WTC11 (cell line): ENCODE measurements around the gene FAF1. TPM values are rescaled to one million over a fixed set of nuclear protein-coding genes. Genes with fewer than 3 reads are reported as not detected.

ENCODE experiments used
- ATAC-seq: fragments of 200-7000 bp; cut with Tn5 transposase; 2 replicates; pipeline ENCODE4 v1.10.0; 2021; ENCODE audit warnings: mild to moderate bottlenecking, moderate library complexity
- CTCF ChIA-PET: fragments of 300-600 bp; sonication (Branson Sonifier 250); formaldehyde crosslinking; loops from one replicate; lab custom pipeline; 2021; ENCODE audit warnings: antibody characterized with exemption; lab: Charles Lee
- POLR2A ChIA-PET: fragments of 350-600 bp; sonication (Branson Sonifier 250); formaldehyde crosslinking; loops from one replicate; lab custom pipeline; 2021; ENCODE audit warnings: antibody characterized with exemption; lab: Charles Lee
- DNase-seq: peaks from one replicate; pipeline ENCODE4 v3.0.0; 2021; ENCODE audit warnings: low spot score
- H3K27ac Mint-ChIP-seq: 2 replicates; pipeline ENCODE4 v1.8.0; 2021; ENCODE audit warnings: mixed read lengths
- H3K27me3 Mint-ChIP-seq: 2 replicates; pipeline ENCODE4 v1.8.0; 2021; ENCODE audit warnings: low read depth, mild to moderate bottlenecking, moderate library complexity, mixed read lengths
- H3K36me3 Mint-ChIP-seq: 2 replicates; pipeline ENCODE4 v1.8.0; 2021; ENCODE audit warnings: mixed read lengths
- H3K4me1 Mint-ChIP-seq: 2 replicates; pipeline ENCODE4 v1.8.0; 2022; ENCODE audit warnings: mixed read lengths
- H3K4me3 Mint-ChIP-seq: 2 replicates; pipeline ENCODE4 v1.8.0; 2021; ENCODE audit warnings: mild to moderate bottlenecking, moderate library complexity, mixed read lengths
- H3K9me3 Mint-ChIP-seq: 2 replicates; pipeline ENCODE4 v1.8.0; 2021; ENCODE audit warnings: mixed read lengths
- AR ChIP-seq: fragments of 250-450 bp; sonication (Bioruptor Pico); IDR thresholded peaks from 2 replicates; pipeline ENCODE4 v1.9.0; 2021; ENCODE audit warnings: mild to moderate bottlenecking
- CDX4 ChIP-seq: fragments of 250-450 bp; sonication (Bioruptor Pico); IDR thresholded peaks from 2 replicates; pipeline ENCODE4 v1.9.0; 2021; ENCODE audit warnings: moderate library complexity, mild to moderate bottlenecking, inconsistent platforms, borderline replicate concordance
- ESRRA ChIP-seq: sonication (generic); formaldehyde crosslinking; IDR thresholded peaks from 2 replicates; pipeline ENCODE4 v1.8.1; 2022; ENCODE audit warnings: mild to moderate bottlenecking, missing genetic modification reagents, borderline replicate concordance
- NFYB ChIP-seq: sonication (generic); formaldehyde crosslinking; conservative IDR thresholded peaks from 2 replicates; pipeline ENCODE4 v1.8.0; 2022; ENCODE audit warnings: low read depth, missing genetic modification reagents
- SMAD3 ChIP-seq: sonication (generic); formaldehyde crosslinking; IDR thresholded peaks from 2 replicates; pipeline ENCODE4 v1.8.0; 2022; ENCODE audit warnings: missing genetic modification reagents, mild to moderate bottlenecking, borderline replicate concordance
- ZNF232 ChIP-seq: sonication (generic); formaldehyde crosslinking; IDR thresholded peaks from 2 replicates; pipeline ENCODE4 v1.8.0; 2022; ENCODE audit warnings: mild to moderate bottlenecking, missing genetic modification reagents
- ZNF396 ChIP-seq: fragments of 250-450 bp; sonication (Bioruptor Pico); IDR thresholded peaks from 2 replicates; pipeline ENCODE4 v1.8.0; 2021; ENCODE audit warnings: mild to moderate bottlenecking, moderate library complexity, borderline replicate concordance
- ZNF532 ChIP-seq: fragments of 250-450 bp; sonication (Bioruptor Pico); IDR thresholded peaks from 2 replicates; pipeline ENCODE4 v1.9.0; 2021; ENCODE audit warnings: mild to moderate bottlenecking, borderline replicate concordance
- total RNA-seq: library from RNA; stranded (reverse); gene quantifications from 3 replicates; pipeline ENCODE4 v1.2.3, GENCODE V29; 2021
- TF ChIP-seq, protein P1 (sequence below): sonication (generic); formaldehyde crosslinking; IDR thresholded peaks from 2 replicates; pipeline ENCODE4 v1.8.0; 2023; ENCODE audit warnings: missing genetic modification reagents, mild to moderate bottlenecking, borderline replicate concordance
- TF ChIP-seq, protein P2 (sequence below): sonication (generic); formaldehyde crosslinking; IDR thresholded peaks from 2 replicates; pipeline ENCODE4 v1.8.1; 2023; ENCODE audit warnings: mild to moderate bottlenecking, moderate library complexity, missing genetic modification reagents

FAF1 gene
- total RNA-seq, 1 experiment from 2014 or later = 53.5 TPM

- TF ChIP-seq NFYB (no peak), ZNF396 (CRISPR knock-in tag) (no peak), CDX4 (CRISPR knock-in tag) (no peak), ZNF532 (CRISPR knock-in tag) (no peak), AR (CRISPR knock-in tag) (no peak), SMAD3 (no peak), ZNF232 (CRISPR knock-in tag) (no peak)
- TF ChIP-seq, protein P1, sequence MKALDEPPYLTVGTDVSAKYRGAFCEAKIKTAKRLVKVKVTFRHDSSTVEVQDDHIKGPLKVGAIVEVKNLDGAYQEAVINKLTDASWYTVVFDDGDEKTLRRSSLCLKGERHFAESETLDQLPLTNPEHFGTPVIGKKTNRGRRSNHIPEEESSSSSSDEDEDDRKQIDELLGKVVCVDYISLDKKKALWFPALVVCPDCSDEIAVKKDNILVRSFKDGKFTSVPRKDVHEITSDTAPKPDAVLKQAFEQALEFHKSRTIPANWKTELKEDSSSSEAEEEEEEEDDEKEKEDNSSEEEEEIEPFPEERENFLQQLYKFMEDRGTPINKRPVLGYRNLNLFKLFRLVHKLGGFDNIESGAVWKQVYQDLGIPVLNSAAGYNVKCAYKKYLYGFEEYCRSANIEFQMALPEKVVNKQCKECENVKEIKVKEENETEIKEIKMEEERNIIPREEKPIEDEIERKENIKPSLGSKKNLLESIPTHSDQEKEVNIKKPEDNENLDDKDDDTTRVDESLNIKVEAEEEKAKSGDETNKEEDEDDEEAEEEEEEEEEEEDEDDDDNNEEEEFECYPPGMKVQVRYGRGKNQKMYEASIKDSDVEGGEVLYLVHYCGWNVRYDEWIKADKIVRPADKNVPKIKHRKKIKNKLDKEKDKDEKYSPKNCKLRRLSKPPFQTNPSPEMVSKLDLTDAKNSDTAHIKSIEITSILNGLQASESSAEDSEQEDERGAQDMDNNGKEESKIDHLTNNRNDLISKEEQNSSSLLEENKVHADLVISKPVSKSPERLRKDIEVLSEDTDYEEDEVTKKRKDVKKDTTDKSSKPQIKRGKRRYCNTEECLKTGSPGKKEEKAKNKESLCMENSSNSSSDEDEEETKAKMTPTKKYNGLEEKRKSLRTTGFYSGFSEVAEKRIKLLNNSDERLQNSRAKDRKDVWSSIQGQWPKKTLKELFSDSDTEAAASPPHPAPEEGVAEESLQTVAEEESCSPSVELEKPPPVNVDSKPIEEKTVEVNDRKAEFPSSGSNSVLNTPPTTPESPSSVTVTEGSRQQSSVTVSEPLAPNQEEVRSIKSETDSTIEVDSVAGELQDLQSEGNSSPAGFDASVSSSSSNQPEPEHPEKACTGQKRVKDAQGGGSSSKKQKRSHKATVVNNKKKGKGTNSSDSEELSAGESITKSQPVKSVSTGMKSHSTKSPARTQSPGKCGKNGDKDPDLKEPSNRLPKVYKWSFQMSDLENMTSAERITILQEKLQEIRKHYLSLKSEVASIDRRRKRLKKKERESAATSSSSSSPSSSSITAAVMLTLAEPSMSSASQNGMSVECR (CRISPR knock-in tag) = no peak
Measured at GRCh38 chr1:50419907-50420677, 540.0 kb downstream of the FAF1 start (continued).

DNA sequence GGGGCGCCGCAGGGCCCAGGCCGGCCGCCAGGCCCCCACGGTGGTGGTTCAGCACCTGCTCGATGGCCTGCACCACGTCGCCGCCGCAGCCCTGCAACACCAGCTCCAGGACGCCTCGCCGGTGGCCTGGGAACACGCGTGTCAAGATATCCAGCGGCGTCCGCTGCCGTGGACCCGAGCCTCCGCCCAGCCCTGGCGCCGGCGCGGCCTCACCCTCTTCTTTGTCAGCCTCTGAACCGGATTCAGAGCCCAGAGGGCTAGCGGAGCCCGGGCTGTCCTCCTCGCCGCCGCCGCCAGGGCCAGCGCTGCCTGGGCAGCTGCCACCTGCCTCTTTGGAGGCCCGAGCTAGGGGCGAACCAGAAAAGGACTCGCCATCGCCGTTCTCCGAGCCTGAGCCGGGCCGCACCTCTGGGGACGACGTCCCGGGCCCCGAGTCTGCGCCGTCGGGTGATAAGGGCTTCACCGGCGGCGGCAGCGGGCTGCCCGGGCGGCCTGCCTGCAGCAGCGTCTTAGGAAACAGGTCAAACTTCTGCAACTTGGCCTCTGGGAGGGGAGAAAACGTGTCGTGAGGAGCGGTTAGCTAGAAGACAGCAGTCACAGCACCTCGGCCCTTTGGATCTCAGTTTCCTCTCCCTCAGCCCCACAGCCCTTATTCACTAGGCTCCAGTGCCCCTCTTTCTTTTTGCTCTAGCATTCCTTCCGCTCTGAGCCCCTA is 540.7 kb downstream of the FAF1 start:
- Mint-ChIP-seq H3K36me3 (peaks cover 9% of the 10 kb centered on the region; the same call in 1 of the 2 replicates), H3K4me1 (peaks cover 59% of the 10 kb centered on the region), H3K27ac (no peak overlapping the region), H3K27me3 (peaks cover 97% of the 10 kb centered on the region), H3K4me3 (peak overlapping the region; percentile 6; the same call in 1 of the 2 replicates), H3K9me3 (no peaks in the 10 kb centered on the region)
- ChIA-PET POLR2A (no interaction called here), CTCF (interaction anchor here (0.7 to 1.2 kb wide), 3 partner anchors 11 to 245 kb away, joined by 3 to 6 read pairs (median 3); no protein-coding TSS in a partner anchor)
- TF ChIP-seq, protein P2, sequence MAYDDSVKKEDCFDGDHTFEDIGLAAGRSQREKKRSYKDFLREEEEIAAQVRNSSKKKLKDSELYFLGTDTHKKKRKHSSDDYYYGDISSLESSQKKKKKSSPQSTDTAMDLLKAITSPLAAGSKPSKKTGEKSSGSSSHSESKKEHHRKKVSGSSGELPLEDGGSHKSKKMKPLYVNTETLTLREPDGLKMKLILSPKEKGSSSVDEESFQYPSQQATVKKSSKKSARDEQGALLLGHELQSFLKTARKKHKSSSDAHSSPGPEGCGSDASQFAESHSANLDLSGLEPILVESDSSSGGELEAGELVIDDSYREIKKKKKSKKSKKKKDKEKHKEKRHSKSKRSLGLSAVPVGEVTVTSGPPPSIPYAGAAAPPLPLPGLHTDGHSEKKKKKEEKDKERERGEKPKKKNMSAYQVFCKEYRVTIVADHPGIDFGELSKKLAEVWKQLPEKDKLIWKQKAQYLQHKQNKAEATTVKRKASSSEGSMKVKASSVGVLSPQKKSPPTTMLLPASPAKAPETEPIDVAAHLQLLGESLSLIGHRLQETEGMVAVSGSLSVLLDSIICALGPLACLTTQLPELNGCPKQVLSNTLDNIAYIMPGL (CRISPR knock-in tag) = 0 out of 2 replicates have a peak, but pooled peaks have one; percentile 15
- TF ChIP-seq ESRRA (CRISPR knock-in tag) = no peak
- ATAC-seq = peak; percentile 2; the same call in 1 of the 2 replicates
- DNase-seq = peak; percentile 54
